Naive thymus-derived CD4-positive, alpha-beta T cell (primary cell): ENCODE results near the gene LRP2. TPM values are rescaled to one million over a fixed set of nuclear protein-coding genes. Genes with fewer than 3 reads are reported as not detected.
"Not testable (repeated sequence)": the region's sequence is repeated elsewhere in the genome, so short reads cannot be mapped to it uniquely, and the experiment has no call there.

ENCODE experiments used
- ATAC-seq: fragments of 150-1000 bp; cut with Tn5 transposase; 2 replicates; pipeline ENCODE4 v1.10.0; 2021; ENCODE audit warnings: mild to moderate bottlenecking, moderate library complexity
- CTCF ChIA-PET: fragments of 350-600 bp; sonication (Branson Sonifier 250); formaldehyde crosslinking; loops from one replicate; lab custom pipeline; 2021; ENCODE audit warnings: antibody characterized with exemption; lab: Charles Lee
- POLR2A ChIA-PET: fragments of 350-600 bp; sonication (Branson Sonifier 250); formaldehyde crosslinking; loops from one replicate; lab custom pipeline; 2021; ENCODE audit warnings: antibody characterized with exemption, inconsistent platforms; lab: Charles Lee
- DNase-seq, 9 donors: peaks; one replicate each; pipeline versions ENCODE4 v3.0.0 to v3.0.0-alpha.2; 2020 to 2022; ENCODE audit warnings: mixed read lengths in 1 of 9
- H3K27ac ChIP-seq: one replicate; pipeline ENCODE4 v1.7.0; 2013; ENCODE audit warnings: mild to moderate bottlenecking, low read depth, low read length, moderate library complexity
- H3K27me3 ChIP-seq, 2 donors: one replicate each; pipeline ENCODE4 v1.7.0; 2013; ENCODE audit warnings: low read length in 2 of 2, mild to moderate bottlenecking in 2 of 2, moderate library complexity in 2 of 2; ENCODE audit not compliant: control insufficient read depth in 2 of 2, insufficient read depth in 2 of 2
- H3K36me3 ChIP-seq, 3 experiments: 1 replicate in 2 of 3; 2 replicates in 1 of 3; pipeline ENCODE4 v1.7.0; 2013; ENCODE audit warnings: low read length in 3 of 3, mild to moderate bottlenecking in 3 of 3, moderate library complexity in 1 of 3; ENCODE audit not compliant: insufficient read depth in 3 of 3, control insufficient read depth in 2 of 3
- H3K4me1 ChIP-seq, 2 donors: one replicate each; pipeline ENCODE4 v1.7.0; 2013; ENCODE audit warnings: low read length in 2 of 2, mild to moderate bottlenecking in 2 of 2, moderate library complexity in 1 of 2; ENCODE audit not compliant: control insufficient read depth in 2 of 2, insufficient read depth in 2 of 2
- H3K4me3 ChIP-seq: 2 replicates; pipeline ENCODE4 v1.7.0; 2013; ENCODE audit warnings: mild to moderate bottlenecking, low read length
- H3K9me3 ChIP-seq, 3 experiments: 1 replicate in 2 of 3; 2 replicates in 1 of 3; pipeline ENCODE4 v1.7.0; 2013; ENCODE audit warnings: low read length in 3 of 3; ENCODE audit not compliant: control insufficient read depth in 2 of 3
- H3K27ac Mint-ChIP-seq, 9 donors: one replicate each; pipeline ENCODE4 v1.8.0; 2020 to 2022; ENCODE audit warnings: mixed read lengths in 9 of 9, mild to moderate bottlenecking in 8 of 9, moderate library complexity in 5 of 9, inconsistent platforms in 2 of 9
- H3K27me3 Mint-ChIP-seq, 5 donors: one replicate each; pipeline ENCODE4 v1.8.0; 2021 to 2022; ENCODE audit warnings: mixed read lengths in 5 of 5, mild to moderate bottlenecking in 1 of 5
- H3K36me3 Mint-ChIP-seq, 5 donors: one replicate each; pipeline ENCODE4 v1.8.0; 2020 to 2022; ENCODE audit warnings: mixed read lengths in 5 of 5, mild to moderate bottlenecking in 3 of 5, inconsistent platforms in 1 of 5
- H3K4me1 Mint-ChIP-seq, 7 donors: one replicate each; pipeline ENCODE4 v1.8.0; 2020 to 2022; ENCODE audit warnings: mixed read lengths in 7 of 7, mild to moderate bottlenecking in 3 of 7, inconsistent platforms in 1 of 7
- H3K4me3 Mint-ChIP-seq, 10 donors: one replicate each; pipeline ENCODE4 v1.8.0; 2020 to 2022; ENCODE audit warnings: mild to moderate bottlenecking in 10 of 10, mixed read lengths in 10 of 10, moderate library complexity in 6 of 10, inconsistent platforms in 2 of 10
- H3K9me3 Mint-ChIP-seq, 11 donors: one replicate each; pipeline ENCODE4 v1.8.0; 2020 to 2022; ENCODE audit warnings: mixed read lengths in 11 of 11, mild to moderate bottlenecking in 4 of 11, inconsistent platforms in 1 of 11, moderate library complexity in 1 of 11
- intact Hi-C, 2 donors: fragments of 100-400 bp; cut with micrococcal nuclease; formaldehyde crosslinking; loops; one replicate each; pipeline ENCODE4 v1.15.1; 2023
- polyA plus RNA-seq, 2 donors: library from polyadenylated mRNA; unstranded; fragments of 300-500 nt; fragmentation: Illumina TruSeq; gene quantifications; one replicate each; pipeline ENCODE4 v1.2.3, GENCODE V29; 2021
- total RNA-seq, 6 experiments: library from RNA in 5 of 6; stranded (reverse) in 5 of 6; gene quantifications; 1 replicate in 5 of 6; 2 replicates in 1 of 6; pipeline ENCODE4 v1.2.3 and lab custom pipeline; 2021 to 2026

LRP2 gene
- total and polyA plus RNA-seq, 7 experiments from 2014 or later = 0.15 TPM; not detected in 6

DNA sequence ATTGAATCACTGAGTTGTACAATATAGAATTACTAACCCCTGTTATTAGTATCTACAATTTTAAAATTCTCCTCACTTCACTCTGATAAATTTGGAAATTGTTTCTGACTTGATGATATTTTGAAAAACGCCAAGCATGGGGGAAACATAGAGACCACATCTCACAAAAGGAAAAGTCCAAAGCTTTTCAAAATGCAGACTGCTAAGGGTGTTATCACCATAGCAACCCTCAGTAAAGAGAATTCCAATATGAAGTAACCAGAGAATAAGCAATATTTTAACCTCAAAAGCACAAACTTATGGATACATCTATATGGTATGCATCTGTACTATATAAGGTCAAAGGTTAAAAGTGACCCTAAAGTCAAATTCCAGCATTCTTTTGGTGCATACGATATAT, 22.7 kb downstream of the LRP2 start:
- H3K4me3 Mint-ChIP-seq = no peak overlapping the region
- peaks cover 0 to 3% (median 0%) of the 10 kb centered on the region in 11 donors for H3K9me3 Mint-ChIP-seq
- H3K4me1 ChIP-seq = no peaks in the 10 kb centered on the region
- H3K36me3 ChIP-seq = no peaks in the 10 kb centered on the region
- CTCF ChIA-PET = no interaction called here
- POLR2A ChIA-PET = no interaction called here
- no peaks in the 10 kb centered on the region for H3K9me3 ChIP-seq
- H3K27me3 ChIP-seq = no peaks in the 10 kb centered on the region
- H3K27me3 Mint-ChIP-seq = peaks cover 15 to 41% (median 30%) of the 10 kb centered on the region in 5 donors
- H3K27ac Mint-ChIP-seq = no peak overlapping the region
- no peaks in the 10 kb centered on the region for H3K4me1 Mint-ChIP-seq
- intact Hi-C loops = no loop called here
- ATAC-seq = no peak
- H3K27ac ChIP-seq = no peak overlapping the region
- no peak for DNase-seq
- H3K4me3 ChIP-seq = no peak overlapping the region
- no peaks in the 10 kb centered on the region for H3K36me3 Mint-ChIP-seq

DNA sequence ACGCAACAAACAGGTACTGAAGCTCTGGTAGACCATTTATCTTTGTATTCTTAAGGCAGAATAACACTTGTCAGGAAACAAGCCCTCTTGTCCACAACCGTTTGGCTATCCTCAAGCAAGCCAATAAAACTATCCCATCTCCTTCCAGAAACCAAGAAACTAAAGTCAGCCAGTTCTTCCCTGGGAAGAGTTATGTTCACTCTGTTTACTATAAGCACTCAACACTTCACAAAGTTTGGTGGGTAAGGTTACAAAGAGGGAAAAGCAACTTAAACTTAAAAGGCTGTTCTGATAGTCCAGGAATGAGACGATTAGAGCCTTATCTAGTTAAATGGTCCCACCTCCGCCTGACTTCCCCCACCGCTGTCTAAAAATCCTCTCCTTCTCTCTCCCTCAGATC, 25.6 kb downstream of the LRP2 start:
- H3K27me3 ChIP-seq = no peaks in the 10 kb centered on the region
- H3K36me3 ChIP-seq = no peaks in the 10 kb centered on the region
- H3K27ac Mint-ChIP-seq = peak overlapping the region in 1 of 9 donors; percentile 26
- intact Hi-C loops = no loop called here
- no peak overlapping the region for H3K4me3 ChIP-seq
- peaks cover 0 to 3% (median 0%) of the 10 kb centered on the region in 11 donors for H3K9me3 Mint-ChIP-seq
- peaks cover 21 to 36% (median 25%) of the 10 kb centered on the region in 5 donors for H3K27me3 Mint-ChIP-seq
- DNase-seq = no peak
- no peak overlapping the region for H3K27ac ChIP-seq
- ChIA-PET CTCF (no interaction called here), POLR2A (no interaction called here)
- no peak for ATAC-seq
- no peaks in the 10 kb centered on the region for H3K4me1 Mint-ChIP-seq
- no peaks in the 10 kb centered on the region for H3K9me3 ChIP-seq
- H3K36me3 Mint-ChIP-seq = no peaks in the 10 kb centered on the region
- no peak overlapping the region for H3K4me3 Mint-ChIP-seq
- H3K4me1 ChIP-seq = no peaks in the 10 kb centered on the region

DNA sequence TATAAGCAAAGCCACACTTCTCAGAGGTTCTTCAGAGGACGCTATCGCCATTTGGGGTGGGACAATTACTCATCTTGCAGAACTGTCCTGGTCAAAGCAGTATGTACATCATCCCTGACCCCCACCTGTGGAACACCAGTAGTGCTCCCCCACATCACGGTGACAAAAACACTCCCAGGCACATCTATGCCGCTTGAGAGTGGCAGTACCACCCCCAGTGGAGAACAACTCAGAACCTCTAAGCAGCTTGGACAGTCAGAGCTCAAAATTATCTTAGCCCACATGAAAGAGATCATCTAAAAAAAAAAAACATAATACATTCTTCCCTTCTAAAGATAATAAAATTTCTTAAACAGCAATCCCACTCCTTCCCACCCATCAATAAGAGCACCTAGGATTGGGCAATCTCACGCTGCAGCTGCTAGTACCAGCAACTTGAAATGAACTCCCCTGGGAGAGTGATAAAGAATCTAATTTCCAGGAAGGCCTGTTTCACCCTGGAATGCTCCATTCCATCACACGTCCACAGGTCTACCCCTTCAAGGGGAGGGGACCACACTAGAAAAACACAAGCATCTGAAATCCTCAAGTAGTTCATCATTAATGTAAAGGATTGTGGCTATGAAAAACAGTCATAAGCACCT, 31.7 kb downstream of the LRP2 start:
- H3K27ac ChIP-seq = no peak overlapping the region
- no peaks in the 10 kb centered on the region for H3K36me3 ChIP-seq
- Mint-ChIP-seq H3K9me3 (no peaks in the 10 kb centered on the region), H3K4me1 (no peaks in the 10 kb centered on the region), H3K4me3 (no peak overlapping the region), H3K27ac (no peak overlapping the region), H3K27me3 (peaks cover 0 to 30% (median 12%) of the 10 kb centered on the region in 5 donors), H3K36me3 (no peaks in the 10 kb centered on the region)
- CTCF ChIA-PET = no interaction called here
- ATAC-seq (no peak), DNase-seq (no peak)
- H3K4me1 ChIP-seq = no peaks in the 10 kb centered on the region
- POLR2A ChIA-PET = no interaction called here
- H3K4me3 ChIP-seq = no peak overlapping the region
- H3K9me3 ChIP-seq = no peaks in the 10 kb centered on the region
- intact Hi-C loops = no loop called here
- no peaks in the 10 kb centered on the region for H3K27me3 ChIP-seq

DNA sequence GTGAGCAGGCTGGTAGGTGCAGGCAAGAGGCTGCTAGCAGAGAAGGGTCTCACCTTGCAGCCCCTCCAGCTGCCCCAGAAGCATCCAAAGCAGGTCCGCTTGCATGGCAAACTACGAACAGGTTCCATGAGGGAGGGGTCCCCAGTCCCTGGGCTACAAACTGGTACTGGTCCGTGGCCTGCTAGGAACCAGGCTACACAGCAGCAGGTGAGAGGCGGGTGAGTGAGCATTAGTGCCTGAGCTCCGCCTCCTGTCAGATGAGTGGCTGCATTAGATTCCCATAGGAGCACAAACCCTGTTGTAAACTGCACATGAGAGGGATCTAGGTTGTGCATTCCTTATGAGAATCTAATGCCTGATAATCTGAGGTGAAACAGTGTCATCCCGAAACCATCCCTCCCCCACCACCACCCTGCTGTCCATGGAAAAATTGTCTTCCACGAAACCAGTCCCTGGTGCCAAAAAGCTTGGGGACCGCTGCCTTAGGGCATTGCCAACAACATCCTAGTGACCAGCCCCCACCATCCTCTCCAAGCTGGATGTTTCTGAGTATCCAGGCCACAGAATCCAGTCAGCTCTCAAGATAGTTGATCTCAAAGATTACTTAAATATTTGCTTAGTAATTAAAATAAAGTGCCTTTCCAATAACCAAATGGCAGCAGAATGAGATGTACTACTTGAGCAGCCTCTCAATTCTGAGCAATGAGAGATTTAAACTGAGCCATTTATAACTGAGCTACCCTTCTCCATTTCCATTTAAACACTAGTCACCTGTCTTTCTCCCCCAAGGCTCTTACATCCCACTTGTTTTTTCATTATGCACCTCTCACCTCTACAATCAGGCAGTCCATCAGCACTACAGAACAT, 32.4 kb downstream of the LRP2 start:
- no peak overlapping the region for H3K4me3 Mint-ChIP-seq
- DNase-seq (no peak), ATAC-seq (no peak)
- H3K4me1 ChIP-seq = no peaks in the 10 kb centered on the region
- no peaks in the 10 kb centered on the region for H3K36me3 ChIP-seq
- H3K4me1 Mint-ChIP-seq = no peaks in the 10 kb centered on the region
- no peaks in the 10 kb centered on the region for H3K36me3 Mint-ChIP-seq
- no peaks in the 10 kb centered on the region for H3K9me3 Mint-ChIP-seq
- ChIA-PET CTCF (no interaction called here), POLR2A (no interaction called here)
- no peak overlapping the region for H3K27ac ChIP-seq
- H3K27me3 ChIP-seq = no peaks in the 10 kb centered on the region
- no peak overlapping the region for H3K27ac Mint-ChIP-seq
- H3K9me3 ChIP-seq = no peaks in the 10 kb centered on the region
- H3K4me3 ChIP-seq = no peak overlapping the region
- peaks cover 0 to 30% (median 12%) of the 10 kb centered on the region in 5 donors for H3K27me3 Mint-ChIP-seq
- intact Hi-C loops = no loop called here

DNA sequence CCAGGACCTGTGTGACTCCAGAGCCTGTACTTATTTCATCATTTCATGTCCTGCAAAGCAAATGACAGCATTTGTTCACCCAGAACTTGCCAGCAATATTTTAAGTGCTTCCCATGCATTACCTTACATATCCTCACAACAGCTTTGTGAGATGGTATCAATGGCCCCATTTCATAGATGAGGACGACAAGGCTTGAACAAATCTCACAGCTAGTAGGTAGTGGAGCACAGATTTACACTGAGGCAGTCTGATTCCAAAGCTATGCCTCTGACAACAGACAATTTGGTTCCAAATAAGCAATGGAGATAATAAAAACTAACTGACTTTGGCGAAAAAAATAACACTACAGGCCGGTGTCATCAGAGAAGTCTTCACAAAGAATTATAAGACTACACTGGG, 33.5 kb downstream of the LRP2 start:
- H3K9me3 Mint-ChIP-seq = no peaks in the 10 kb centered on the region
- no peak overlapping the region for H3K27ac Mint-ChIP-seq
- H3K4me3 Mint-ChIP-seq = no peak overlapping the region
- H3K36me3 ChIP-seq = no peaks in the 10 kb centered on the region
- H3K4me1 ChIP-seq = no peaks in the 10 kb centered on the region
- CTCF ChIA-PET = no interaction called here
- H3K27ac ChIP-seq = no peak overlapping the region
- no peaks in the 10 kb centered on the region for H3K9me3 ChIP-seq
- ATAC-seq (no peak), DNase-seq (no peak)
- no peaks in the 10 kb centered on the region for H3K4me1 Mint-ChIP-seq
- H3K27me3 Mint-ChIP-seq = peaks cover 0 to 32% (median 12%) of the 10 kb centered on the region in 5 donors
- H3K36me3 Mint-ChIP-seq = no peaks in the 10 kb centered on the region
- no peak overlapping the region for H3K4me3 ChIP-seq
- no peaks in the 10 kb centered on the region for H3K27me3 ChIP-seq
- POLR2A ChIA-PET = no interaction called here
- intact Hi-C loops = no loop called here

DNA sequence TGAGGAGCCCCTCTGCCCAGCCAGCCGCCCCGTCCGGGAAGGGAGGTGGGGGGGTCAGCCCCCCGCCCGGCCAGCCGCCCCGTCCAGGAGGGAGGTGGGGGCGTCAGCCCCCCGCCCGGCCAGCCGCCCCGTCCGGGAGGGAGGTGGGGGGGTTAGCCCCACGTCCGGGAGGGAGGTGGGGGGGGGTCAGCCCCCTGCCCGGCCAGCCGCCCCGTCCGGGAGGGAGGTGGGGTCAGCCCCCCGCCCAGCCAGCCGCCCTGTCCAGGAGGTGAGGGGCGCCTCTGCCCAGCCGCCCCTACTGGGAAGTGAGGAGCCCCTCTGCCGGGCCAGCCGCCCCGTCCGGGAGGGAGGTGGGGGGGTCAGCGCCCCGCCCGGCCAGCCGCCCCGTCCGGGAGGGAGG, 34.5 kb downstream of the LRP2 start:
- H3K9me3 ChIP-seq, H3K36me3 Mint-ChIP-seq, H3K27ac ChIP-seq, DNase-seq, H3K4me1 ChIP-seq, H3K4me1 Mint-ChIP-seq, H3K27me3 ChIP-seq, H3K36me3 ChIP-seq, intact Hi-C loops, H3K9me3 Mint-ChIP-seq, POLR2A ChIA-PET, H3K4me3 Mint-ChIP-seq, CTCF ChIA-PET, ATAC-seq, H3K4me3 ChIP-seq, H3K27ac Mint-ChIP-seq: not testable (repeated sequence)
- H3K27me3 Mint-ChIP-seq = peaks cover 0 to 34% (median 12%) of the 10 kb centered on the region in 5 donors

DNA sequence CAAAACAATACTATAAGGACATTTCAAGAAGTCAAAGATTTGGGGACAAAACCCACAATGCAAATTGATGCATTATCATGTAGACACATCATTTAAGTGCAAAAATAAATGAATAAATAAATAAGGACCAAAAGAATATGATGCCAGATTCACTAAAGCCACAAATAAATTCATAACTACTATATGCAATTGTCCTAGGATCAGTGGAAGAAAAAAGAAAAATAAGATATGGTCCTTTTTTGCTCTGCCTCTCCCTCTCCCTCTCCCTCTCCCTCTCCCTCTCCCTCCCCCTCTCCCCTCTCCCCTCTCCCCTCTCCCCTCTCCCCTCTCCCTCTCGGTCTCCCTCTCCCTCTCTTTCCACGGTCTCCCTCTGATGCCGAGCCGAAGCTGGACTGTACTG, 36.4 kb downstream of the LRP2 start:
- H3K9me3 Mint-ChIP-seq, H3K36me3 ChIP-seq, ATAC-seq, H3K4me1 ChIP-seq, DNase-seq, H3K27ac ChIP-seq, H3K36me3 Mint-ChIP-seq, POLR2A ChIA-PET, H3K27me3 ChIP-seq, H3K9me3 ChIP-seq, H3K4me1 Mint-ChIP-seq, H3K4me3 Mint-ChIP-seq, intact Hi-C loops, H3K27ac Mint-ChIP-seq, CTCF ChIA-PET, H3K4me3 ChIP-seq: not testable (repeated sequence)
- H3K27me3 Mint-ChIP-seq = peaks cover 0 to 23% (median 18%) of the 10 kb centered on the region in 5 donors
